HCT116 (cell line): Measurements from ENCODE around the gene LRIT2. TPM values are rescaled to one million over a fixed set of nuclear protein-coding genes. Genes with fewer than 3 reads are reported as not detected.

Source experiments
- ATAC-seq: fragments of 200-7000 bp; cut with Tn5 transposase; 2 replicates; pipeline ENCODE4 v1.9.1; 2020; ENCODE audit warnings: mild to moderate bottlenecking, moderate library complexity
- BruUV-seq: library from RNA; stranded (reverse); fragments of 400-500 nt; replicated peaks from 2 replicates; lab custom pipeline; 2021; lab: Mats Ljungman, UMichigan
- CTCF ChIA-PET: fragments of 300-600 bp; sonication (Branson Sonifier 250); formaldehyde crosslinking; loops from one replicate; lab custom pipeline; 2021; ENCODE audit warnings: antibody characterized with exemption; lab: Charles Lee
- POLR2A ChIA-PET: fragments of 300-600, 350-600 bp; sonication (Branson Sonifier 250); formaldehyde crosslinking; loops from one replicate; lab custom pipeline; 2021; ENCODE audit warnings: antibody characterized with exemption; lab: Charles Lee
- RAD21 ChIA-PET, 2 experiments: fragments of 300-600 bp; sonication (Branson Sonifier 250); formaldehyde crosslinking; loops; one replicate each; lab custom pipeline; 2023; ENCODE audit warnings: low total read pairs in 2 of 2; ENCODE audit not compliant: uncharacterized antibody in 2 of 2, unreplicated experiment in 2 of 2, low non-redundant PET in 1 of 2; lab: Charles Lee
- DNase-seq: peaks from one replicate; pipeline ENCODE4 v3.0.0-alpha.2; 2010; ENCODE audit warnings: low read depth, low spot score
- H2AFZ ChIP-seq: fragments of 200-600 bp; shearing (Covaris generic), sonication (generic); 2 replicates; pipeline ENCODE4 v1.6.1; 2017; ENCODE audit warnings: low read depth, mixed run types, mixed read lengths, antibody characterized with exemption, low read length; ENCODE audit not compliant: poor library complexity, severe bottlenecking
- H3K27ac ChIP-seq: 2 replicates; pipeline ENCODE4 v1.5.1; 2012; ENCODE audit warnings: low read depth, low read length
- H3K27me3 ChIP-seq: fragments of 200-600 bp; sonication (generic); 2 replicates; pipeline ENCODE4 v1.6.1; 2016; ENCODE audit warnings: mixed run types, low read length, mixed read lengths; ENCODE audit not compliant: insufficient read depth
- H3K36me3 ChIP-seq, 2 experiments: fragments of 200-500 bp in 1 of 2; fragments of 200-600 bp in 1 of 2; sonication (Bioruptor generic) in 1 of 2; sonication (generic) in 1 of 2; 2 replicates each; pipeline versions ENCODE4 v1.5.1 to v1.6.1; 2014 to 2016; ENCODE audit warnings: low read length in 2 of 2, inconsistent platforms in 1 of 2, mixed read lengths in 1 of 2, mixed run types in 1 of 2; ENCODE audit not compliant: insufficient read depth in 2 of 2, control insufficient read depth in 1 of 2
- H3K4me1 ChIP-seq, 2 experiments: fragments of 200-600 bp in 1 of 2; sonication (generic) in 1 of 2; 2 replicates each; pipeline versions ENCODE4 v1.5.1 to v1.6.1; 2012 to 2017; ENCODE audit warnings: low read length in 2 of 2, inconsistent platforms in 1 of 2, mild to moderate bottlenecking in 1 of 2, mixed read lengths in 1 of 2, mixed run types in 1 of 2, moderate library complexity in 1 of 2; ENCODE audit not compliant: insufficient read depth in 2 of 2, control insufficient read depth in 1 of 2
- H3K4me2 ChIP-seq: fragments of 200-600 bp; sonication (generic); 2 replicates; pipeline ENCODE4 v1.6.1; 2017; ENCODE audit warnings: mixed run types, low read length, mixed read lengths
- H3K4me3 ChIP-seq, 2 experiments: fragments of 200-600 bp in 1 of 2; sonication (generic) in 1 of 2; replicated peaks in 1 of 2; 2 replicates each; pipeline ENCODE4 v1.5.1; 2011 to 2016; ENCODE audit warnings: low read length in 2 of 2, control low read depth in 1 of 2, low read depth in 1 of 2, mild to moderate bottlenecking in 1 of 2, mixed read lengths in 1 of 2, mixed run types in 1 of 2
- H3K79me2 ChIP-seq: fragments of 200-600 bp; sonication (generic); 2 replicates; pipeline ENCODE4 v1.6.1; 2017; ENCODE audit warnings: mild to moderate bottlenecking, mixed run types, low read length, moderate library complexity, mixed read lengths; ENCODE audit not compliant: insufficient read depth
- H3K9ac ChIP-seq: fragments of 200-600 bp; sonication (generic); 2 replicates; pipeline ENCODE4 v1.6.1; 2016; ENCODE audit warnings: low read length, mixed read lengths
- H3K9me2 ChIP-seq: fragments of 200-600 bp; sonication (generic), shearing (Covaris generic); 2 replicates; pipeline ENCODE4 v1.6.1; 2017; ENCODE audit warnings: mixed run types, mild to moderate bottlenecking, moderate library complexity; ENCODE audit not compliant: insufficient read depth
- H3K9me3 ChIP-seq, 2 experiments: fragments of 200-500 bp in 1 of 2; fragments of 200-600 bp in 1 of 2; sonication (Bioruptor generic) in 1 of 2; sonication (generic) in 1 of 2; 2 replicates each; pipeline ENCODE4 v1.6.1; 2014 to 2017; ENCODE audit warnings: low read length in 2 of 2, mixed read lengths in 2 of 2, inconsistent platforms in 1 of 2, low read depth in 1 of 2, mild to moderate bottlenecking in 1 of 2, mixed run types in 1 of 2, moderate library complexity in 1 of 2; ENCODE audit not compliant: control insufficient read depth in 1 of 2, insufficient read depth in 1 of 2
- H4K20me1 ChIP-seq: fragments of 200-600 bp; sonication (generic), shearing (Covaris generic); 2 replicates; pipeline ENCODE4 v1.6.1; 2017; ENCODE audit warnings: mixed run types, mild to moderate bottlenecking, moderate library complexity; ENCODE audit not compliant: insufficient read depth
- CBX3 ChIP-seq: IDR thresholded peaks from 2 replicates; pipeline ENCODE4 v1.6.1; 2012; ENCODE audit warnings: low read depth
- CEBPB ChIP-seq: IDR thresholded peaks from 2 replicates; pipeline ENCODE4 v1.6.1; 2012; ENCODE audit warnings: low read depth
- ELF1 ChIP-seq: IDR thresholded peaks from 2 replicates; pipeline ENCODE4 v1.6.1; 2012; ENCODE audit warnings: low read depth, borderline replicate concordance
- EZH2phosphoT487 ChIP-seq: fragments of 200-600 bp; IDR thresholded peaks from 2 replicates; pipeline ENCODE4 v1.6.1; 2018; ENCODE audit warnings: antibody characterized with exemption, borderline replicate concordance
- FOSL1 ChIP-seq: IDR thresholded peaks from 2 replicates; pipeline ENCODE4 v1.6.1; 2012; ENCODE audit warnings: low read depth
- JUND ChIP-seq: IDR thresholded peaks from 2 replicates; pipeline ENCODE4 v1.6.1; 2012
- POLR2A ChIP-seq: IDR thresholded peaks from 2 replicates; pipeline ENCODE4 v1.7.0; 2011; ENCODE audit warnings: borderline replicate concordance; ENCODE audit not compliant: insufficient read depth, insufficient read length; ENCODE audit errors: extremely low read depth
- RAD21 ChIP-seq: IDR thresholded peaks from 2 replicates; pipeline ENCODE4 v1.6.1; 2012; ENCODE audit warnings: low read depth, mild to moderate bottlenecking
- REST ChIP-seq: IDR thresholded peaks from 2 replicates; pipeline ENCODE4 v1.6.1; 2012; ENCODE audit warnings: low read depth
- SIN3A ChIP-seq: IDR thresholded peaks from 2 replicates; pipeline ENCODE4 v1.6.1; 2012; ENCODE audit warnings: low read depth
- SP1 ChIP-seq: IDR thresholded peaks from 2 replicates; pipeline ENCODE4 v1.6.1; 2012; ENCODE audit warnings: low read depth
- SRF ChIP-seq: IDR thresholded peaks from 2 replicates; pipeline ENCODE4 v1.6.1; 2012; ENCODE audit warnings: low read depth
- TCF7L2 ChIP-seq: IDR thresholded peaks from 2 replicates; pipeline ENCODE4 v1.7.0; 2011; ENCODE audit warnings: borderline replicate concordance, inconsistent platforms; ENCODE audit not compliant: insufficient read depth, insufficient read length; ENCODE audit errors: extremely low read depth
- YY1 ChIP-seq: IDR thresholded peaks from 2 replicates; pipeline ENCODE4 v1.6.1; 2011; ENCODE audit warnings: low read length, low read depth, moderate library complexity, mild to moderate bottlenecking; ENCODE audit not compliant: insufficient replicate concordance; ENCODE audit errors: extremely low read depth
- ZBTB33 ChIP-seq: IDR thresholded peaks from 2 replicates; pipeline ENCODE4 v1.6.1; 2011; ENCODE audit warnings: mild to moderate bottlenecking, low read length, moderate library complexity; ENCODE audit not compliant: insufficient replicate concordance; ENCODE audit errors: extremely low read depth
- intact Hi-C: fragments of 100-400 bp; cut with micrococcal nuclease; formaldehyde crosslinking; loops from 2 replicates; pipeline ENCODE4 v1.10.0; 2022
- total RNA-seq: library from RNA; stranded (reverse); gene quantifications from one replicate; pipeline ENCODE4 v1.2.1, GENCODE V29; 2021; ENCODE audit not compliant: unreplicated experiment
- TF ChIP-seq, protein P1 (sequence below): IDR thresholded peaks from 2 replicates; pipeline ENCODE4 v1.6.1; 2012

Gene LRIT2
- total RNA-seq, 1 experiment from 2014 or later, result not detected

DNA sequence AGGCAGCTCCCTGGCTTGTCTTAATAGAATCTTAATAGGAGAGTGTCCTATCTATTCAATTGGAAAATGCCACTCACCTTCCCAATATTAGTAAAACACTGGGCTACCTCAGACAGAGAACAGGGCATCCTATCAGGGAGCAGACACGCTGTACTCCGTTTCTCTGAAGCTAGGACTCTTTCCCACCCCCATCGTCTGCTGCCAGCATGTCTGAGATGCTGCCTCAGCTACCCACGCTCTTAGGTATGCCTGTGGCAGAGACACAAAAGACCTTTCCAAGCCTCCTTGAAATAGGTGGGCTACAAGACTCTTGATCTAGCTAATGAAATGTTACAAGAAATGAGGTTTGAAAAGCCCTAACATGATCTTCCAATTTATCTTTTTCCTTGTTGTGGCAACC is 2.5 kb upstream of the LRIT2 start:
- H3K4me1 ChIP-seq, result no peaks in the 10 kb centered on the region
- DNase-seq (no peak), ATAC-seq (no peak)
- intact Hi-C loops, result no loop called here
- H3K9me3 ChIP-seq, result no peaks in the 10 kb centered on the region
- H3K9ac ChIP-seq, result no peak overlapping the region
- peaks cover 31% of the 10 kb centered on the region for H3K27me3 ChIP-seq
- no TSS peak for BruUV-seq
- no peaks in the 10 kb centered on the region for H4K20me1 ChIP-seq
- no peaks in the 10 kb centered on the region for H3K9me2 ChIP-seq
- H3K27ac ChIP-seq, result no peak overlapping the region
- ChIA-PET CTCF (interaction anchor here (0.8 kb wide), 1 partner anchor 29 kb away, joined by 3 read pairs; no protein-coding TSS in a partner anchor), RAD21 (no interaction called here), POLR2A (no interaction called here)
- no peaks in the 10 kb centered on the region for H3K36me3 ChIP-seq
- H3K79me2 ChIP-seq, result no peaks in the 10 kb centered on the region
- no peak for TF ChIP-seq SRF
- no peak overlapping the region for H3K4me2 ChIP-seq
- H3K4me3 ChIP-seq, result no peak overlapping the region
- H2AFZ ChIP-seq, result no peak overlapping the region

GRCh38 chr10:84226616-84227015 is 1.3 kb upstream of the LRIT2 start:
- H2AFZ ChIP-seq, result no peak overlapping the region
- no peaks in the 10 kb centered on the region for H3K79me2 ChIP-seq
- RAD21 ChIA-PET, result no interaction called here
- H3K9me2 ChIP-seq, result no peaks in the 10 kb centered on the region
- no peaks in the 10 kb centered on the region for H3K9me3 ChIP-seq
- DNase-seq (no peak), ATAC-seq (no peak)
- no peak overlapping the region for H3K9ac ChIP-seq
- no peak overlapping the region for H3K27ac ChIP-seq
- no peak overlapping the region for H3K4me2 ChIP-seq
- no peaks in the 10 kb centered on the region for H4K20me1 ChIP-seq
- H3K4me3 ChIP-seq, result no peak overlapping the region
- CTCF ChIA-PET, result no interaction called here
- no TSS peak for BruUV-seq
- peaks cover 37% of the 10 kb centered on the region for H3K27me3 ChIP-seq
- no peaks in the 10 kb centered on the region for H3K4me1 ChIP-seq
- no peaks in the 10 kb centered on the region for H3K36me3 ChIP-seq
- intact Hi-C loops, result no loop called here
- POLR2A ChIA-PET, result no interaction called here
- TF ChIP-seq EZH2phosphoT487 (no peak), SP1 (no peak), SIN3A (no peak), REST (no peak), CBX3 (no peak), FOSL1 (no peak), ELF1 (no peak), CEBPB (no peak), TCF7L2 (no peak), RAD21 (no peak), ZBTB33 (no peak), JUND (no peak), POLR2A (no peak), YY1 (no peak)
- TF ChIP-seq, protein P1, sequence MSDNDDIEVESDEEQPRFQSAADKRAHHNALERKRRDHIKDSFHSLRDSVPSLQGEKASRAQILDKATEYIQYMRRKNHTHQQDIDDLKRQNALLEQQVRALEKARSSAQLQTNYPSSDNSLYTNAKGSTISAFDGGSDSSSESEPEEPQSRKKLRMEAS, result no peak
